Hippocampal formation (tissue), 2 donors: ENCODE data around the gene DNAH17.
A peak's percentile ranks its signal among the peaks of the same experiment; 100 is the strongest.
"Not testable (repeated sequence)": the region's sequence is repeated elsewhere in the genome, so short reads cannot be mapped to it uniquely, and the experiment has no call there.

ENCODE experiments used
- DNase-seq, 2 donors: peaks; one replicate each; lab custom pipeline; 2025; lab: John Stamatoyannopoulos, UW

Gene DNAH17

GRCh38 chr17:78477913-78478756 lies 99.1 kb downstream of the DNAH17 start:
- no peak for DNase-seq

DNA sequence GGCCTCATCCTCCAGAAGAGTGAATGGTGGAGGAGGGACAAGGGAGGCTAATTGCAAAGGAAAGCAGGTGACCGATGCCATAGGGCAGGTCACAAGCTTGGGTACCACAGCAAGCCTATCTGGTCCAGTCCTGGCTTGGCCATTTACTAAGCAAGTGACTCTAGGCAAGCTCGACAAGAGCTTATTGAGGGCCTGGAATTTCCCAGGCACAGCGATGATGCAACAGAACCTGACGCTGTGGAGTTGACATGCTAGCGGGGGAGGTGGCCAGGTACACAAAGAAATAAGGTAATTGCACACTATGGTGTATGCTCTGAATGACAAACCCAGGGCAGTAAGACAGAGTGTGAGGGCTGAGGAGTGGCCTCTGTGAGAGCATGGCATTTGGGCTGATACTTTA lies 100.2 kb downstream of the DNAH17 start:
- DNase-seq, result no peak

DNA sequence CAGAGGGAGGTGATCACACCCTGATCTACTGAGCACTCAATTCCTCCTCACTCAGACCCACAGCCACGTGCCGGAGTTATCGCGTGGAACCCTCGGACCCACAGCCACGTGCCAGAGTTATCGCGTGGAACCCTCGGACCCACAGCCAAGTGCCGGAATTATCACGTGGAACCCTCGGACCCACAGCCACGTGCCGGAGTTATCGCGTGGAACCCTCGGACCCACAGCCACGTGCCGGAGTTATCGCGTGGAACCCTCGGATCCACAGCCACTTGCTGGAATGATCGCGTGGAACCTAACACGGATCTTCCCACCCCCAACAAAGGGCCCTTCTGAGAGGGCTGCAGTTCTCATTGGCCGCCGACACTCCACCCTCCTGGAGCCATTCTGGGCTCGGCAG lies 101.0 kb downstream of the DNAH17 start:
- no peak for DNase-seq

DNA sequence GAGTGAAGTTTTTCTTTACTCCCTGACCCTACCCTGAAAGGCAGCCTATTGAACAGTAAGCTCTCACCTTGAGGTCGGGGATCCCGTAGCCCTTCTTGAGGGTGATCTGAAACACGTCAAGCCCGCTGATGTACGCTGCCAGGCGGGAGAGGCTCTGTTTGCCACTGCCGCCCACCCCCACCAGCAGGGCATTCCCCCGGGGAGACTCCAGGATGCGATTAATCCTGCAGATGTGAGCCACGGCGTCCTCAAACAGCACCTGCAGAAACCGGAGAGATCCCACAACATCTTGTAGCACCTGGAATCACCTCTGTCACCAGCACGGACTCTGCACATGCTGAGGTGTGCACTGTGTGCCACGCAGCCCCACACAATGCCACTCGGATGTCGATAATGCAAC lies 102.0 kb downstream of the DNAH17 start:
- DNase-seq, result no peak

DNA sequence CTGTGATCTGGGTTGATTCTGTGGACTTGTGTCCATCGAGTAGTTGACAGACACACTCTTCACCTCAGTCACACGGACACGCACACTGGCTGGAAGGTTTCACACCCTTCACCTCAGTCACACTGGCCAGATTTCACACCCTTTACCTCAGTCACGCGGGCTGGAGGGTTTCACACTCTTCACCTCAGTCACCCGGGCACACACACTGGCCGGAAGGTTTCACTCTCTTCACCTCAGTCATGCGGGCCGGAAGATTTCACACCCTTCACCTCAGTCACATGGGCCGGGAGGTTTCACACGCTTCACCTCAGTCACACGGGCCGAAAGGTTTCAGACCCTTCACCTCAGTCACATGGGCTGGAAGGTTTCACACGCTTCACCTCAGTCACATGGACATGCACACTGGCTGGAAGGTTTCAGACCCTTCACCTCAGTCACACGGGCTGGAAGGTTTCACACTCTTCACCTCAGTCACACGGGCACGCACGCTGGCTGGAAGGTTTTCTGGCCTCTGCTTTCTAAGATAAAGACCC lies 102.5 kb downstream of the DNAH17 start:
- DNase-seq, result no peak

DNA sequence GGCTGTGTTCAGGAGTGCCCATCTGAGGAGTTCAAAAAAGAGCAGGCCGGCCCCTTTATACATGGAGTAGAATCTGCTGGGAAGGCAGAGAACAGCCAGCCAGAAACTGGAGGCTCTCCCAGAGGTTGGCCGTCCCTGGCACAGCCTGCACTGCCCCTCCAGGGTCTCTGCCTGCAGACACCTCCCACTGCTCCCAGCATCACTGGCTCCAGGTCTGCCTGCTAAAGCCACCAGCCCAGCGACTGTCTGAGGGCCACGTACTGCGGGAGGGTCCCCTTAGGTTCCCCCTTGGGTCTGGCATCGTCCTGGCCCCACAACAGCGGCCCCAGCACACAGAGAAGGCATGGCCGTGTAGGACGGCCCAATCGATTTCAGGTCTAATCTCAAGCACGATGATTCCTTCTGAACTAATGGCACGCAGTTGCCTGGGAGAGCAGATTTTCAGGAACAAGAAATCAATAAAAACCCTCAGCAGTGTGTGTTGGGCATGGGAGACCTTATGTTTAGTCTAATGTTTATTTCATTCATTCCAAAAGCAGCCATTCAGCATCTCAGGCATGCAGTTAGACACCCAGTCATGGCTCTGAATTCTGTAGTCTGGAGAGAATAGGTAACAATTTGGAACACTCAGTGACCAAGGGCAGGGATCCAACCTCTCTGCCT lies 103.1 kb downstream of the DNAH17 start:
- DNase-seq, result no peak

DNA sequence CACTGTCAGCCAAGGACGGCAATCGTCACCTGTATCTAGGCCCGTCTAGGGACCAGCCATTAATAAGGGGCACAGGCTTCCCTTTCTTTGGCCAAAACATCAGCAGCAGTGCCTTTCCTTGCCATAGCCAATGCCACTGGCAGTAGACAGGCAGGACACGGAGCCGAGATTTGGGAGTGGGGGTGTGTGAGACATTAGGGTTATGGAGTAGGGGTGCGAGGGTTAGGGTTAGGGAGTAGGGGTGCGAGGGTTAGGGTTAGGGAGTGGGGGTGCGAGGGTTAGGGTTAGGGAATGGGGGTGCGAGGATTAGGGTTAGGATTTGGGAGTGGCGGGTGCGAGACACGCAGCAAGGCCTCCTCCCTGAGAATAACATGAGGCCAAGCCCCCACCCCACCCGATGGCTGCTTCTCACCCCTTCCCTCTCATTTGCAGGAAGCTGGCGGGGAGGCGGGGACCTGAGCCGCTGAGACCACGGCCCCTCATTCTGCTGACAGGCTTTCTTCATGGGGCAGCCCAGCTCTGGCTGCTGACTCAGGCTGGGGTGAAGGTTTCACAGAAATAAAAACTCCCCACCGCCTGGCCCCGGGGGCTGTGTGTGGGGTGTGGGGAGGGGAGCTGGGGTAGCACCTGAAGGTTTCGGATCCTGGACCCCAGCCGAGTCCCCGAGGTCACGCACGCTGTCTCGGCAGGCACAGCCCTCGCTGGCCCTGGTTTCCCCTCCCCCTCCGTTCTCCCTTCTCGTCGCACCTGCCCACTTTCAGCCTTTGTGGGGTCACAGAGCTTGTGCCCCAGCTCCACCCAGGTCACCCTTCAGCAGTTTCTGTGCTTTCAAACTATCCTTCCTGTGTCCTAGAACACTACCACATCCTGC lies 104.9 kb downstream of the DNAH17 start:
- no peak for DNase-seq

DNA sequence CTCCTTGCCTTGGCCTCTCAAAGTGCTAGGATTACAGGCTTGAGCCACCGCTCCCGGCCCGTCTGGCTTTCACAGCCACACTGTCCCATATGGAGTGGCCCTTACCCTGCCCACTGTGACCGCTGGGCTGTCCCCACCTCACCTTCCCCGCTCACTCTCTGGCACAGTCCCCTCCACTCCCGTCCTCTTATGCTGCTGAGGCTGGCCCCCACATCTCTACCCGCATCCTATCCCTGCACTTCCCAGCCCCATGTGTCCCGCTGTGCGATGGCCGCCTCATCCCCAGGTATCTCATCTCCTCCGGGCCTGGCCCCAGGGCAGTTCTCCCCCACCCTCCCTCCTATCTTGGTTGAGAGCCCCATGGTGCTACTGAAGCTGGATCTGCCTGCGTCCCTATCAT lies 105.6 kb downstream of the DNAH17 start:
- no peak for DNase-seq

- no peak for DNase-seq
Measured at GRCh38 chr17:78469443-78469842, 107.8 kb downstream of the DNAH17 start.

DNA sequence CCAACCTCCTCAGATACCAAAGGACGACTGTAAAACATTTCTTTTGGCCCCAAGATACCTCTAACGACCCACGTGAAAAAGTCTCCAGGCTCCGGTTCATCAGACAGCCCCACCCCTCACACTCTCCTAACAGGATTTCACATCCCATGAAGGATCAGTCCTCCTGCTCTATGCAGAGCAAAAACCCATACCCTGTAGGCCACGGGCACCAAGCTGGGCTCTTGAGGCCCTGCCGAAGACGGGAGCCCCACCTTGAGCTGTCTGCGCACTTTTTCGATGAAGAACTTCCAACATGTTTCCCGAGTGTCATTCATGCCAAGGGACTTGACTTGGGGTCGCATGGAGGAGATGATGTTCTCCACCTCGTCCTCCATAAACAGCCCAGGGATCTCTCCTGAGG lies 108.8 kb downstream of the DNAH17 start:
- no peak for DNase-seq

GRCh38 chr17:78466786-78467715 lies 110.1 kb downstream of the DNAH17 start:
- DNase-seq, result no peak

DNA sequence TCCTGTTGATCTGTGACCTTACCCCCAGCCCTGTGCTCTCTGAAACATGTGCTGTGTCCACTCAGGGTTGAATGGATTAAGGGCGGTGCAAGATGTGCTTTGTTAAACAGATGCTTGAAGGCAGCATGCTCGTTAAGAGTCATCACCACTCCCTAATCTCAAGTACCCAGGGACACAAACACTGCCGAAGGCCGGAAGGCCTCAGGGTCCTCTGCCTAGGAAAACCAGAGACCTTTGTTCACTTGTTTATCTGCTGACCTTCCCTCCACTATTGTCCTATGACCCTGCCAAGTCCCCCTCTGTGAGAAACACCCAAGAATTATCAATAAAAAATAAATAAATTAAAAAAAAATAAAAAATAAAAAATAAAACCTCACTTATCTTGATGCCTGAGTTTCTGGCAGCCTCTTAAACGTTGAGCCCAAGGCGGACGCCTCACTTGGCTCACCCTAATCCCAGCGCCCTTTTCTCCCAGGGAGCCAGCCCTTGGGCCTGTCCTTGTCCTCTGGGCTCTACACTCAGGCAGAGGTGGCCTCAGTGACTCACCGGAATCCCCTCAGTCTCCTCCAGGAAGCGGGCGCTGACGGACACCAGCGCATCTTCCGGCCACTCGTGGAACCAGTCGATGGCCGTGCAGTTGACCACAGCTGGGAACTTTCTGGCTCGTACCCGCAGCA lies 110.9 kb downstream of the DNAH17 start:
- DNase-seq, result not testable (repeated sequence)

DNA sequence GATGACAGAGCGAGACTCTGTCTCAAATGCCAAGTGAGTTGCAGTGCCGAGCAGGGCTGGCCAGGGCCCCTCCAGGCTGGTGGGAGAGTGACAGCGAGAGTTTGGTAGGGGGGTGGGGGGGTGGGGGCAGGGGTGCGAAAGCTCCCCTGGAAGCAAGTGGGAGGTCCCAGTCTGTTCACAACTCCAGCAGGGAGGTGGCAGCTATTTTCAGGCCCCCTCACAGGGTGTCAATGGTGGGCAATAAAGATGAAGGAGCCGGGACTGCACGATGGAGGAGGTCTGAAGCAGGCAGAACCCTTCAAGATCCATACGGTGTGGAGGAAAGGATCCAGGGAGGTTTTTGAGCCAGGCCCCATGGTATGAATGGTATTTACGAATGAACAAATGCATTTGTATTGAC lies 115.0 kb downstream of the DNAH17 start:
- DNase-seq, result no peak

- DNase-seq, result no peak
Measured at GRCh38 chr17:78461799-78462053, 115.5 kb downstream of the DNAH17 start.

- DNase-seq, result no peak
Measured at GRCh38 chr17:78460951-78461798, 116.0 kb downstream of the DNAH17 start.

- no peak for DNase-seq
Measured at GRCh38 chr17:78460176-78460675, 117.0 kb downstream of the DNAH17 start.

- no peak for DNase-seq
Measured at GRCh38 chr17:78459696-78460095, 117.5 kb downstream of the DNAH17 start.

- peak; percentile 93 to 95 for DNase-seq
Measured at GRCh38 chr17:78458736-78459335, 118.4 kb downstream of the DNAH17 start.

GRCh38 chr17:78458091-78458490 lies 119.1 kb downstream of the DNAH17 start:
- DNase-seq, result peak in 1 of 2 donors; percentile 46
